DMS114 treated with DMSO at 0.1 percent for 48 hours (cell line): Measurements from ENCODE around the gene MKNK2.

Experiments used
- DNase-seq: peaks from one replicate; lab custom pipeline; 2025; ENCODE audit not compliant: unreplicated experiment; lab: John Stamatoyannopoulos, UW

MKNK2 gene

GRCh38 chr19:2058570-2059421, 7.8 kb upstream of the MKNK2 start:
- no peak for DNase-seq

- DNase-seq: no peak
Observed at GRCh38 chr19:2057484-2058469, 6.7 kb upstream of the MKNK2 start.

- no peak for DNase-seq
Observed at GRCh38 chr19:2056837-2057192, 5.8 kb upstream of the MKNK2 start.

- DNase-seq: no peak
Observed at GRCh38 chr19:2055931-2056836, 5.1 kb upstream of the MKNK2 start.

- DNase-seq: no peak
Observed at GRCh38 chr19:2054763-2055162, 3.7 kb upstream of the MKNK2 start.

GRCh38 chr19:2053601-2054389, 2.8 kb upstream of the MKNK2 start:
- no peak for DNase-seq

GRCh38 chr19:2051773-2052704, 995 bp upstream of the MKNK2 start:
- no peak for DNase-seq

GRCh38 chr19:2050349-2050990, 574 bp downstream of the MKNK2 start:
- no peak for DNase-seq

- DNase-seq: no peak
Observed at GRCh38 chr19:2049741-2050348, 1.2 kb downstream of the MKNK2 start.

- DNase-seq: no peak
Observed at GRCh38 chr19:2048959-2049740, 1.9 kb downstream of the MKNK2 start.

- no peak for DNase-seq
Observed at GRCh38 chr19:2048104-2048958, 2.7 kb downstream of the MKNK2 start.

GRCh38 chr19:2047449-2048103, 3.5 kb downstream of the MKNK2 start:
- no peak for DNase-seq

- no peak for DNase-seq
Observed at GRCh38 chr19:2047076-2047448, 4.0 kb downstream of the MKNK2 start.

GRCh38 chr19:2046046-2046907, 4.8 kb downstream of the MKNK2 start:
- no peak for DNase-seq

- DNase-seq: no peak
Observed at GRCh38 chr19:2045501-2046045, 5.5 kb downstream of the MKNK2 start.
